HG03066 (cell line): ENCODE data around the gene IFNA8.
"Not testable (repeated sequence)": the region's sequence is repeated elsewhere in the genome, so short reads cannot be mapped to it uniquely, and the experiment has no call there.

Source experiments
- ATAC-seq: cut with Tn5 transposase; IDR thresholded peaks from one replicate; pipeline ENCODE4 v1.9.1; 2021; ENCODE audit warnings: low read depth; ENCODE audit not compliant: unreplicated experiment

IFNA8 gene

GRCh38 chr9:21415493-21416267 is 6.8 kb downstream of the IFNA8 start:
- no peak for ATAC-seq

DNA sequence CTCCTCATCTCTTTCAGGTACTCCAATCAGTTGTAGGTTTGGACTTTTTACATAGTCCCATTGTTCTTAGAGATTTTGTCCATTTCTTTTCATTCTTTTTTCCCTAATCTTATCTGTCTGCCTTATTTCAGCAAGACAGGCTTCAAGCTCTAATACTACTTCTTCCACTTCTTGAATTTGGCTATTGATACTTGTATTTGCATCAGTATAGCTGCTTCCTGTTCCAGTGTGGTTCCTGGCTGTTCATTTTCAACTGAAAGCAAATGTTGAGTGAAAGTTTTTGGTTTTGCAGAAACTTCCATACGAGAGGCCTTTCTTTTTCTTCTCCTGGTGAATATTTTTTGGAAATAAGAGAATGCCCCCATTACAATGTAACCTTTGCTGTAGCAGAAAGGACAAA is 19.3 kb downstream of the IFNA8 start:
- ATAC-seq: peak; percentile 51

GRCh38 chr9:21429191-21429590 is 20.3 kb downstream of the IFNA8 start:
- ATAC-seq: no peak

GRCh38 chr9:21432672-21433425 is 23.9 kb downstream of the IFNA8 start:
- peak; percentile 64 for ATAC-seq

- ATAC-seq: no peak
These were observed 25.5 kb downstream of the IFNA8 start for GRCh38 chr9:21434202-21435014.

- ATAC-seq: not testable (repeated sequence)
These were observed 26.1 kb downstream of the IFNA8 start for GRCh38 chr9:21435015-21435383.

- no peak for ATAC-seq
These were observed 31.2 kb downstream of the IFNA8 start, which contains the start of gene IFNA1 for GRCh38 chr9:21440139-21440538. Gene IFNA1, plus strand, starts transcription at chr9:21440439. Its CDS starts 69 bp downstream, at chr9:21440508.

DNA sequence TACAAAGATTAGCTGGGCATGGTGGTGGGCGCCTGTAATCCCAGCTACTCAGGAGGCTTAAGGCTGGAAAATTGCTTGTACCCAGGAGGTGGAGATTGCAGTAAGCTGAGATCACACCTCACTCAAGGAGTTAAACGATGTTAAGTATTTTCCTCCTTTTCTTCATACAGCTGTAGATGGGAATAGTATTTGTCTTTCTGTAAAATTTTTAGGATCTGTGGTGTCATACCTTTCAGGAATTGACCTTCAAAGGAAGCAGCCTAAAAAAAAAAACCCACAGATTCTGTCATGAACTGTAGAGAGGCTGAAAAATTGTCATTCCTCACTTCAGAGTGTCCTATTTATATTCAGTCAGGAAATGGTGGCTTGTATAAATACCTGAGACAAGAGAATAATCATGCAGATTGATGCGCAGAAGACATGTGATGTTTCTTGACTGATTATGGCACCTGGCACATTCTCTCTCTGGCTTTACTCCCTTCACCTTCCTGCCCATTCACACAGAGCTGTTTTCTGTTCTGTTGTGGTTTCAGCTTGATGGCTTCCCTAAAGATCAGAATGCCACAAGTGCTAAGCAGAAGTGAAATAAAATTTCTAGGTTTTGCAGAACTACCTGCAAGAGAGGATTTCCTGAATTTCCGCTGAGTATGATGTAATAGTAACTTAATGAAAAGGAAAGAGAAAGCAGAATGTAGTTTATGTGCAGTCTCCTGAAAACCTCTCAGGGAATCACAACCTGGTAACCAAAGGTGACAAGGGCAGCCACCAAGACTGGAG is 35.1 kb downstream of the IFNA8 start:
- peak; percentile 91 for ATAC-seq

DNA sequence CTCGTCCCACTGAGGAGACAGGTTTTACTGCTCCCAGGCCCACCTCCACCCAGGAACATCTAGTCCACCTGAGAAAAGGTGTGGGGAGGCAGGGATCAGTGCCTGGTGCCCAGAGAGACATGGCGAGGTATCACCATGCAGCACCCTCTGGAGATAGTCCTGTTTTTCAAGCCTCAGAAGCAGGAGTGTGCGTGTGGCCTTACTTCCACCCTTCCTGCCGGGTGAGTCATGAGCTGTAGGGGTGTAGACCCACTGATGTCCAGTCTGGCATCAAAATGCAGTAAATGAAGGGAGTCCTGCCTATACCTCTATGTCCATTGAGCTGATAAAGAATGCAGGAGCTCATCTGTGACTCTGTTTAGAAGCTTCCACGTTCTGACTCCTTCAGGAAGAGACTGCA is 40.4 kb downstream of the IFNA8 start:
- ATAC-seq: not testable (repeated sequence)

DNA sequence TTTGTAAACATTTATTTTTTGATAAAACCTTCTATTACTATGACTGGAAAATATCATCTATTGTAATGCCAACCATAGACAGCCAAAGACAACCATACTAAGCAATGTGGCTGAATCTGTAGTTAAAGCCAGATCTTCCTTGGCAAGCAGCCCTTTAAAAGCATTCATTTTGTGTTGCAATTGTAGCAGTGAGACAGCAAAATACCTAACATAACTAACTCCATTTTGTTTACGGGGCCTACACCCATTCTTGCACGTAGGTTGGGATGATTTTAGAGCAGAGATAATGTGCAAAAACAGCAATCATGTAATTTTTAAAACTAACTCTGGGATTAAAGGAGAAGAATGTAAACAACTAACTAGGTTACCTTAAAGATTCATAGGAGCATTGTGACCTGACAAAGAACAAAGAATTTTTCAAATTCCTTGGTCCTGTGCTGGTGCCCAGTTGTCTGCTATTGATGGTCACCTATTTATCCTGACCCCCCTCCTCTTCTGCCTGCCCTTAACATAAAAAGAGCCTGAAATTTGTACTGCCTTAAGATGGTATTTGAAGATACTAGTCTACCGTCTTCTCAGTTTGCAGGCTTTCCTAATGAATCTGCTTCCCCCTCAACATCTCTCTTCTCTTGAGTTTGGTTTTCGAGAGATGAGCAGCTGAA is 41.9 kb downstream of the IFNA8 start:
- no peak for ATAC-seq

DNA sequence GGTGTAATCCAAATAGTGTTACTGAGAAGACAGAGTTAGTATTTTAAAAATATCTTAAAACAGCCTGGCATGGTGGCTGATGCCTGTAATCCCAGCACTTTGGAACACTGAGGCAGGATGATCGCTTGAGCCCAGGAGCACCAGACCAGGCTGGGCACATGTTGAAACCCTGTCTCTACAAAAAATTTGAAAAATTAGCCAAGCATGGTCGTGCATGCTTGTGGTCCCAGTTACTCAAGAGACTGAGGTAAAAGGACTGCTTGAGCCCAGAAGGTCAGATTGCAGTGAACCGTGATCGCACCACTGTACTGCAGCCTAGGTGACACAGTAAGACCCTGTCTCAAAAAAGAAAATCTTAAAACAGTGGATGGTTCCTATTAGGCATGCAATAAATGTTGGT is 43.8 kb downstream of the IFNA8 start:
- no peak for ATAC-seq

GRCh38 chr9:21454149-21454548 is 45.2 kb downstream of the IFNA8 start:
- no peak for ATAC-seq

GRCh38 chr9:21455320-21455719 is 46.4 kb downstream of the IFNA8 start:
- ATAC-seq: peak; percentile 72
